ENCODE results near the gene SELENOW. TPM values are rescaled to one million over a fixed set of nuclear protein-coding genes. Genes with fewer than 3 reads are reported as not detected.
"Not testable (repeated sequence)": the region's sequence is repeated elsewhere in the genome, so short reads cannot be mapped to it uniquely, and the experiment has no call there.

The SELENOW gene
- total RNA-seq, 4 donors from 2014 or later: 247 to 321 (median 276) TPM

DNA sequence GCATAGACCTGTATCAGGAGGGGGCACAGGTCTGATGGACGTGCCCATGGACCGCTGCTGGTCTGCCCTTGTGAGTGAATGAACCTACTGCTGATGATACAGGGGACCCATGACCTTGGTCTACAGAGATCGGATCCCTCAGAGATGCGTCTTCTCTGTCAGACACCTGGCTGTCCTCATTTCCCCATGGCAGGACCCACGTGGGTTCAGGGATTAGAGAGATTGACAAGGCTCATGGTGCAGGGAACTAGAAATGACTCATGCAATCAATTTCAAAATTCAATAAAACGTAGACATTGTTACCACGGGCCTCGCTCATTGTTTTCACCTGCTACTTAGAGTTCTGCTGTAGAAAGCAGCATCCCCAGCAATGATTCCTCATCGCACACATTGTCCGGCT is 26.8 kb downstream of the SELENOW start:
- Histone ChIP-seq H3K9me3 (no peaks in the 10 kb centered on the region), H3K36me3 (no peaks in the 10 kb centered on the region), H3K4me3 (no peak overlapping the region), H3K27me3 (no peaks in the 10 kb centered on the region), H3K27ac (no peak overlapping the region), H3K4me1 (no peaks in the 10 kb centered on the region)
- no peak for TF ChIP-seq POLR2A (IDR thresholded peaks at IDR 0.05)
- TF ChIP-seq, protein P1, sequence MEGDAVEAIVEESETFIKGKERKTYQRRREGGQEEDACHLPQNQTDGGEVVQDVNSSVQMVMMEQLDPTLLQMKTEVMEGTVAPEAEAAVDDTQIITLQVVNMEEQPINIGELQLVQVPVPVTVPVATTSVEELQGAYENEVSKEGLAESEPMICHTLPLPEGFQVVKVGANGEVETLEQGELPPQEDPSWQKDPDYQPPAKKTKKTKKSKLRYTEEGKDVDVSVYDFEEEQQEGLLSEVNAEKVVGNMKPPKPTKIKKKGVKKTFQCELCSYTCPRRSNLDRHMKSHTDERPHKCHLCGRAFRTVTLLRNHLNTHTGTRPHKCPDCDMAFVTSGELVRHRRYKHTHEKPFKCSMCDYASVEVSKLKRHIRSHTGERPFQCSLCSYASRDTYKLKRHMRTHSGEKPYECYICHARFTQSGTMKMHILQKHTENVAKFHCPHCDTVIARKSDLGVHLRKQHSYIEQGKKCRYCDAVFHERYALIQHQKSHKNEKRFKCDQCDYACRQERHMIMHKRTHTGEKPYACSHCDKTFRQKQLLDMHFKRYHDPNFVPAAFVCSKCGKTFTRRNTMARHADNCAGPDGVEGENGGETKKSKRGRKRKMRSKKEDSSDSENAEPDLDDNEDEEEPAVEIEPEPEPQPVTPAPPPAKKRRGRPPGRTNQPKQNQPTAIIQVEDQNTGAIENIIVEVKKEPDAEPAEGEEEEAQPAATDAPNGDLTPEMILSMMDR (IDR thresholded peaks at IDR 0.05): no peak
- DNase-seq: no peak

DNA sequence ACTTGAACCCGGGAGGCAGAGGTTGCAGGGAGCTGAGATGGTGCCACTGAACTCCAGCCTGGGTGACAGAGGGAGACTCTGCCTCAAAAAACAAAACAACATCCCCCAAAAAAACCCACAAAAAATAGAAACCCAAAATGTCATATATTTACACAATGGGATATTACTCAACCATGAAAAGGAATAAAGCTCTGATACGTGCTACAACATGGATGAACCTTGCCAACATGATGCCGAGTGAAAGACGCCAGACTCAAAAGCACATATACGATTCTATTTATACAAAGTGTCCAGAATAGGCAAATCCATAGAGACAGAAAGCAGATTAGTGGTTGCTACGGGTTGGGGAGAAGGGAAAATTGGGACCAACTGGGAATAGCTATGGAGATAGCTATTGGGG is 27.9 kb downstream of the SELENOW start:
- Histone ChIP-seq H3K9me3 (no peaks in the 10 kb centered on the region), H3K4me3 (no peak overlapping the region), H3K4me1 (no peaks in the 10 kb centered on the region), H3K27ac (no peak overlapping the region), H3K36me3 (no peaks in the 10 kb centered on the region), H3K27me3 (no peaks in the 10 kb centered on the region)
- TF ChIP-seq, protein P1 (IDR thresholded peaks at IDR 0.05): no peak
- TF ChIP-seq POLR2A (IDR thresholded peaks at IDR 0.05): no peak
- DNase-seq: no peak

DNA sequence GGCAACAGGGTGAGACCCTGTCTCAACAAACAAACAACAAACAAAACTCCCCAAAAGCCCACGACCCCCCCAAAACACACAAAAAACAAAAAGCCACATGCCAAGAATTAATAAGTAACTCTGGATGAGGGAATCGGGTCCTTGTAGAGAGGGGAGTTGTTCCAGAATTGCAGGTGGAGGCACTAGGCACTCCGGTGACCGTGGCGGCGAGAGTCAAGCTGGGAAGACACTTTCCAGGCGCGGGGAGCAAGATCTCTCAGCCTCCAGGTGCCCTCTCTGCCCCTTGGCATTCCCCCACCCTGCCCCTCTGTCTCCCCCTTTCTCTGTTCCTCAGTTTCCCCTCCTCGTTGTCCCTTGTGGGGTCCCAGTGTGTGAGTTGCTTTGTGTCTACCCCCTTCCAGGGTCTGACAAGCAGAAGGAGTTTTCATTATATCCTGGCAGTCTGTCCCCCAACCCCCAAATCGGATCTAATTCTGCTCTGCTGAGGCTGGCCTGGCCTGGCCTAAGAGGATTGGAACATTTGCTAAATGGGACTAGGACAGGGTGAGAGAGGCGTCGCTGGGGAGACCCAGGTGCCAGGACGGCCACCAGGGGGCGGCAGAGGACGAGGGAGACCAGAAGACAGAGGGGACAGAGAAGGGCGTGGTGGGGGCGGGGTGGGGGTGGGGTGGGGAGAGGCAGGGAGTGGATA is 34.9 kb downstream of the SELENOW start:
- no peaks in the 10 kb centered on the region for H3K9me3 ChIP-seq
- H3K4me3 ChIP-seq: no peak overlapping the region
- H3K27me3 ChIP-seq: no peaks in the 10 kb centered on the region
- no peaks in the 10 kb centered on the region for H3K36me3 ChIP-seq
- TF ChIP-seq POLR2A (IDR thresholded peaks at IDR 0.05): no peak
- TF ChIP-seq, protein P1 (IDR thresholded peaks at IDR 0.05): peak in 5 of 6 experiments; percentile 18 to 60 (median 43)
- H3K4me1 ChIP-seq: no peaks in the 10 kb centered on the region
- H3K27ac ChIP-seq: no peak overlapping the region
- DNase-seq: peak; percentile 33 to 83 (median 78)

DNA sequence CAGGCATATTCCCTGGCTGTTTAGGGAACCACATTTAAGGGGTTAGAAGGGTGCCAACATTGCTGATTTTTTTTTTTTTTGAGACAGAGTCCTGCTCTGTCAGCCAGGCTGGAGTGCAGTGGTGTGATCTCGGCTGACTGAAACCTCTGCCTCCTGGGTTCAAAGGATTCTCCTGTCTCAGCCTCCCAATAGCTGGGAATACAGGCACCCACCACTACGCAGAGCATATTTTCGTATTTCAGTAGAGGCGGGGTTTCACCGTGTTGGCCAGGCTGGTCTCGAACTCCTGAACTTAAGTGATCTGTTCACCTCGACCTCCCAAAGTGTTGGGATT is 35.5 kb downstream of the SELENOW start:
- no peak overlapping the region for H3K4me3 ChIP-seq
- H3K36me3 ChIP-seq: no peaks in the 10 kb centered on the region
- no peaks in the 10 kb centered on the region for H3K4me1 ChIP-seq
- H3K9me3 ChIP-seq: no peaks in the 10 kb centered on the region
- no peak overlapping the region for H3K27ac ChIP-seq
- TF ChIP-seq POLR2A (IDR thresholded peaks at IDR 0.05): no peak
- TF ChIP-seq, protein P1 (IDR thresholded peaks at IDR 0.05): no peak
- no peaks in the 10 kb centered on the region for H3K27me3 ChIP-seq
- DNase-seq: no peak

DNA sequence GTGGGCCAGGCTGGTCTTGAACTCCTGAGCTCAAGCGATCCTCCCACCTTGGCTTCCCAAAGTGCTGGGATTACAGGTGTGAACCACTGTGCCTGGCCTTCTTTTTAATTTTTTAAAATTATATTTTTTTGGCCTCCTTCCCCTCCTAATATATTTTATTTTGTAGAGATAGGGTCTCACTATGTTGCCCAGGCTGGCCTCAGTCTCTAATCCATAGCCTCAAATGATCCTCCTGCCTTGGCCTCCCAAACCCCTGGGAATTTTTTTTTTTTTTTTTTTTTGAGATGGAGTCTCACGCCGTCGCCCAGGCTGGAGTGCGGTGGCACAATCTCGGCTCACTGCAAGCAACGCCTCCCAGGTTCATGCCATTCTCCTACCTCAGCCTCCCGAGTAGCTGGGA is 37.8 kb downstream of the SELENOW start:
- not testable (repeated sequence) for H3K9me3 ChIP-seq, H3K4me3 ChIP-seq, H3K27me3 ChIP-seq, DNase-seq, H3K36me3 ChIP-seq, H3K4me1 ChIP-seq, H3K27ac ChIP-seq

DNA sequence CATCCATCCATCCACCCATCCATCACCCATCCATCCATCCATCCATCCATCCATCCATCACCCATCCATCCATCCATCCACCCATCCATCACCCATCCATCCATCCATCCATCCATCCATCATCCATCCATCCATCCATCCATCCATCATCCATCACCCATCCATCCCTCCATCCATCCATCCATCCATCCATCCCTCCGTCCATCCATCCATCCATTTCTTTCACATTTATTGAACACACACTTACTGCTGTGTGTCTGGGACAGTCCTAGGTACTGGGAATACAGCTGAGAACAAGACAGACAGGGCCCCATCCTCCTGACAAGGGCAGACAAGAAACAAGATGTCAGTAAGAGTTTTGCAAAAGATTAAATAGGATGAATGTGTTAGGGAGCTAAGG is 39.7 kb downstream of the SELENOW start:
- H3K27ac ChIP-seq, H3K4me1 ChIP-seq, DNase-seq, H3K36me3 ChIP-seq, H3K9me3 ChIP-seq, H3K4me3 ChIP-seq, H3K27me3 ChIP-seq: not testable (repeated sequence)

GRCh38 chr19:47819858-47820257 is 41.4 kb downstream of the SELENOW start:
- no peak overlapping the region for H3K27ac ChIP-seq
- H3K27me3 ChIP-seq: no peaks in the 10 kb centered on the region
- H3K4me1 ChIP-seq: no peaks in the 10 kb centered on the region
- no peak overlapping the region for H3K4me3 ChIP-seq
- no peaks in the 10 kb centered on the region for H3K9me3 ChIP-seq
- no peak for TF ChIP-seq POLR2A (IDR thresholded peaks at IDR 0.05)
- TF ChIP-seq, protein P1 (IDR thresholded peaks at IDR 0.05): no peak
- DNase-seq: no peak
- H3K36me3 ChIP-seq: no peaks in the 10 kb centered on the region

All from Peyer's patch (tissue), 4 donors.